GM19395 (cell line): ENCODE measurements around the gene ANXA11.
A peak's percentile ranks its signal among the peaks of the same experiment; 100 is the strongest.
"Not testable (repeated sequence)": the region's sequence is repeated elsewhere in the genome, so short reads cannot be mapped to it uniquely, and the experiment has no call there.

Experiments
- ATAC-seq: cut with Tn5 transposase; IDR thresholded peaks from one replicate; pipeline ENCODE4 v1.9.1; 2021; ENCODE audit warnings: mild to moderate bottlenecking, moderate library complexity; ENCODE audit not compliant: unreplicated experiment

ANXA11 gene

DNA sequence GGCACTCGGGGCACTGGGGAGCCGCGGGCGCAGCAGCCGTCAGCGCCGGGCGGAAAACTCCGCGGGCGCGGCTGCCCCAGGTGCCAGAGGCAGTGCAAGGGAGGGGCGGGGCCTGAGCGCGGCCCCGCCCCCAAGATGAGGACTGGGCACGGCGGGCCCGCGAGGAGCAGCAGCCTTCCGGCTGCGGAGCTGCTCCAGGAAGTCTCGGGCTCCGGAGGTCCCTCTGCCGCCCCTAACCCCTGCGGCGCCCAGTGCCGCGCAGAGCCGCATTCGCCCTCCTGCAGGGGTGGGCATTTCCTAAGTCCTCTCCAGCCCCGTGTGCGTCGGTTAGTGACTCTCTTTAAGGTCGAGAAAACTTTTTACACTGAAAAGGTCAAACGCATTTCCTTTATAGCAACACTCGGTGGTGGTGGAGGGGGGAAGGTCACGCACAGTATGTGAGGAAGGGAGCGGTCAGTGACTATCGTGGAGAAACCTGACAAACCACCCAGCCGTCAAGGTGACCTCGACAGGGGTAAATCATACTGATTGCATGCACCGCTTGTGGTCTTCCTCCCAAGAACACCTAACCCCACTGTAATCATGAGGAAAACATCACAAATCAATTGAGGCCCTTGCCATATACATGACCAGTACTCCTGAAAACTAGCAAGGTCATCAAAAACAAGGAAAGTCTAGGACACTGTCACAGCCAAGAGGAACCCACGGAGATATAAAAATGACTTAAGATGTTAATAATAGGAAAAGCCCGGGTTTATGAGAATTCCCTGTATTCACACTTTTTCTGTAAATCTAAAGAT lies at the start of gene ANXA11:
ANXA11 (minus strand) TSS at position 61 of the 800 bp plus-strand sequence. CDS start 32,676 bp downstream, outside the sequence.
- ATAC-seq: peak; percentile 77

DNA sequence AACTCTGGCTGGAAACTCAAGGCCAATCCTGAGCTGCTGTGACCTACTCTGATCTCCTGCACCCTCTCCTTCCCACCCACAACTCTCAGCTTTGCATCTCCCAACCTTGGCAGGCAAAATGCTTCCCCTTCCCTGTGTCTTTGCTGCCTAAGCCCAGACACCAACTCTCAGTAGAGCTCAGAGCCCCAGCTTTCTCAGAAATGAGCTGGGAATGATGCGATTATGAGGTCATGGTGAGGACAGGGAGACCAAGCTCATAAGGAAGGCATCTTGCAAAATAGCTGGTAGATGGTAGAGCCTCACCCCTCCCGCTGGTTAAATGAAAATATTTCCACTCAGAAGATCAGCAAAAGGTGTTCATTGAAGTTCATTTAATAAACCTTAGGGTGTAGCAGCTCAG lies 49.4 kb upstream of the ANXA11 start:
- not testable (repeated sequence) for ATAC-seq

DNA sequence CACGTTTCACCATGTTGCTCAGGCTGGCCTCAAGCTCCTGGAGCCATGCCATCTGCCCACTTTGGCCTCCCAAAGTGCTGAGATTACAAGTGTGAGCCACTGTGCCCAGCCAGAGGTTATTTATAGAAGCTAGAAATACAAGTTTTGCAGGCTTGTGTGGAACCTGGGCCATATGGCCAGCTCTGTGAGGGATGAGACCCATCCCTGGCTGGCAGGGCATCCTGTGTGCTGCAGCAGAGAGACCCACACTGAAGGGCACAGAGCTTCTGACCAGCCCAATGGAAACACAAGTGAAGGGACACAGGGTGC lies 48.6 kb upstream of the ANXA11 start:
- ATAC-seq: peak; percentile 37

DNA sequence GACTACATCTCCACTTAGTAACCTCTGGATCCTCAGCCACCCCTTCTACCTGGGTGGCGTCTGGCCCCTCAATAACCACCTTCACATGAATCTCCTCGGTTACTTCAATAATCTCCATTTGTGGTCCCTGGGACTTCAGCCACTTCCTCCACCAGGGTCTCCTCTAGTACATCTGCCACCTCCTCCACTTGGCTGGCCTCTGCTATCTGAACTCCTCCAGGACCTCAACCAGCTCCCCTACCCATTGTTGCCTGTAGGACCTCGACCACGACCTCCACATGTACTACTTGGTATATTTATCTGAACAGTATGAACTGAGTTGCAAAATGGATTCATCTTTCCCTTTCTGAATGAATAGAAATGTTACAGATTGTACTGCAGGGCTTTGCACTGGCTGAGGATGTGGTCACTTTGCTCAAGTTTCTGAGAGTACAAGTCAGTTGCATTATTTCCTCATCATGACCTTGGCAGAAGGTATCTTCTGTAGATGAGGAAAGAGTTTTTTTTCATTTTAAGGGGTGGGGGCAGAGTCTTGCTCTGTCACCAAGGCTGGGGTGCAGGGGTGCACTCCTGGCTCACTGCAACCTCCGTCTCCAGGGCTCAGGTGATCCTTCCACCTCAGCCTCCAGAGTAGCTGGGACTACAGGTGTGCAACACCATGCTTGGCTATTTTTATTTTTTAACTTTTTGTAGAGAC lies 48.1 kb upstream of the ANXA11 start:
- ATAC-seq: peak; percentile 85

DNA sequence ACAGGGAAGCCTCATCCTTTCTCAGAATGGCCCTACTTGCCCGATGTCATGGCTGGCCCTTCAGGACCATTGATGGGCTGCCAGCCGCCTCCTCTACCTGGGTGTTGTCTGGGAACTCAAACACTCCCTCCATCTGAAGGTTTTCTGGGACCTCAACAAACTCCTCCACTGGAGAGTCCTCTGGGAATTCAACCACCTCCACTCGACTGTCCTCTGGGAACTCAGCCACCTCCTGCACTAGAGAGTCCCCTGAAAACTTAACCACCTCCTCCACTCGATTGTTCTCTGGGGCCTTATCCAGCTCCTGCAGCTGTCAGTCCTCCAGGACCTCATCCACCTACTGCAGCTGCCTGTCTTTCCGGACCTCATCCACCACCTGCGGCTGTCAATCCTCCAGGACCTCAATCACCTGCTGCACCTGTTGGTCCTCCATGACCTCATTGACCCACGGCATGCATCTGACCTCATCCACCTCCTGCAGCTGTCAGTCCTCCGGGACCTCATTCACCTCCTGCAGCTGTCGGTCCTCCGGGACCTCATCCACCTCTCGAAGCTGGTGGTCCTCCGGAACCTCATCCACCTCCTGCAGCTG lies 47.1 kb upstream of the ANXA11 start:
- no peak for ATAC-seq

DNA sequence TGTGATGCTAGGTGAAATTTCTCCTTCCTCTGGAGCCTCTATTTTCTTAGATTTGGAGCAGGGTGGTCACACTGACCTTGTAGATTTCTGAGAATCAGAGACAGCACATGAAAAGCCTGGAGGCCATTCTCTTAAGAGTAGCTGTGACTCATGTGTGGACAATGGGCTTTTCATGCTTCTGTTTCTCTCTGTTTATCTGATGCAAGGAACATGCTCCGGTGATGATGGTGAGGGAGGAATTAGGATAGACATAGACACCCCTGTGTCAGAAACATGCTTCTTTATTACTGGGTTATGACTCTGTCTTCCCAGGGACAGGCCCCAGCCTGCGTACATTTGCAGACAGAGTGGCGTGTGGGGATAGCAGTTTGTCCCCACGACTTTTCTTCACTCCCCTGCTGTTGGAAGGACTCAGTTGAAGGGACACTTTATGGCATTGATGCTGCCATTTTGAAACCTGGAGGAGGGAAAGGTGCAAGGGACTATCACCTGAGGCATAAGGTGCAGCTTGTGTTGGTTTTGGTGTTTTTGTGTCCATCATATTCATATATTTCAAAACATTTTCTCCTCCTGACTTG lies 46.5 kb upstream of the ANXA11 start:
- not testable (repeated sequence) for ATAC-seq

DNA sequence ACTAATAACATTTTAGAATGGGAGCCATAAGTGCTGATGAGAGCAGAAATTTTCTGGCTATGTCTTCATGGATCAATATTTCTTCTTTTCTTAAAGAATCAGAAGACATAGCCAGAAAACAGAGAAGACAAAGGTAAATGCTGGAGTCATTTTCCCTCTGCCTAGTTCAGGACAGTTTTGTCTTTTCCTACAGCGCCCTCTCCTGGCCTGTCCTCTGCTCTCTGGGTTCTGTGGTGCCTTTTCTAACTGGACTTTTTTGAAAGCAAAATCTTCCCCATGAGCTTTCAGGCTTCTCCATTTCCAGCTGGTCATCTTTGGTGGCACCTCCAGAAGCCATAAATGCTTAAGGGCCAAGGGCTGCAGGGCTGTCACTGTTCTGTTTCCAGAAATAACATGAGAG lies 45.1 kb upstream of the ANXA11 start:
- not testable (repeated sequence) for ATAC-seq

DNA sequence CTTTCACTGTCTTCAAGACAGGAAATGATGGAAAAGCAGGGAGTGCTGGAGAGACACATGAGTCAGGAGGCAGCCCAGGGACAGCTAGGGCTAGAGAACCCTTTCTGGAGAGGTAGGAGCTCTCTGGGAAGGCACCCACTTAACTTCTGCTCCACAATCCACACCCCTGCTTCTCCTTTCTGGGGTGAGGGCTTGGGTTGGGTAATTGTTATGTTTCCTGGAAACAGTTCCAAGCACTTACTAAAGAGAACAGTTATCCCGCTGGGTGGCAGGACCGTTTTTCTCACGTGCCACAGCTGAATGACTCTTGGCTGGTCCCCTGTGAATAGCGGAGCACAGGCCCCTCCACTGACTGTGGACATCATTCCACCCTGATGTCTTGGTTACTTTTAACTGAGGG lies 44.6 kb upstream of the ANXA11 start:
- ATAC-seq: not testable (repeated sequence)

DNA sequence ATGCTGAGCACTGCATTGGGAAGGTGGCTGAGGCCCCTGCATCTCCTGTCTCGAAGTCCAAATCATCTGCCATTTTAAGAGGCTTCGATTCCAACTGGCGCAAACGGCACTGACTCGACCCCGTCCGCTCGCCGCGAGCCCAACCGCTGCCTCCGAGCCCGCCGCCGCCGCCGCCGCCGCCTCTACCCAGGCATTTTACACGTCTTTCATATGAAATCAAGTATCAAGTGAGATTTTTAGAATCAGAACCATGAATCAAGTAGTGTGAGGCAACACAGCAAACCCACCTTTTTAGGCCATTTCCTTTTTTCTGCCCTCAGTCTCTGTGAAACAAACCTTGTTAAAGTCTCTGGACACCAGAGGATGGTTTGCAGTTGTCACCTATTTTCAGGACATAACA lies 42.3 kb upstream of the ANXA11 start:
- ATAC-seq: not testable (repeated sequence)

DNA sequence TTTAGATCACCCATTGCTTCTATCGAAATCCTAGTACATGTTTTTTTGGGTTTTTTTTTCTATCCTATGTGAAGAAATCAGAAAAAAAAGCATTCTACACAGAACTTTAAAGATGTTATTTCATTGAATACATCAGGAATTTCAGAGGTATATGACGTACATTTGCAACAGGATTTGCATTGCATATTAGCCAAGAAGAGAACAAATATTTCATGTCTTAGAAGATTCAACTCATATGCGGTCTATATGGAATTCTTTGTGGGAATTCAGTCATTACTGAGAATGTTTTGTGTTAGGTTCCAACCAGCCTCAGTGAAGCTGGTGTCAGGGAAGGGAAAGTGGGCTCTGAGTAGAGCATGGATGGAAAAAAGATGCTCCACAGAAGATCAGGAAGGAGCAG lies 39.0 kb upstream of the ANXA11 start:
- not testable (repeated sequence) for ATAC-seq

DNA sequence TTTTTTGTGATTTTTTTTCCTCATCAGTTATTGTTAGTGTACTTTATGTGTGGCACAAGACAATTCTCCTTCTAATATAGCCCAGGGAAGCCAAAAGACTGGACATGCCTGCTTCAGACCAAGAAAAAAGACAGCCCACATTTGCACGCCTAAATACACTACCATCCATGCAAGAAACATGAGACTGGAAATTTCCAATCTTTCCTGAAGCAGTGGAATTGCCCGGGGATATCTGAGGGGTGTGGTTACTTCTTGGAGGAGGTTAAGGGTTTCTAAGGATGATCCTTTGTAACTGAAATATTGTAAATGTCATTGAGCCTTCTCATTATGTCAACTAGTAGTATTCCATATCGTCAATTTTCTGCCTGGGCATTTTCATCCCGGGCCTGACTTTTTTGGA lies 37.0 kb upstream of the ANXA11 start:
- not testable (repeated sequence) for ATAC-seq

DNA sequence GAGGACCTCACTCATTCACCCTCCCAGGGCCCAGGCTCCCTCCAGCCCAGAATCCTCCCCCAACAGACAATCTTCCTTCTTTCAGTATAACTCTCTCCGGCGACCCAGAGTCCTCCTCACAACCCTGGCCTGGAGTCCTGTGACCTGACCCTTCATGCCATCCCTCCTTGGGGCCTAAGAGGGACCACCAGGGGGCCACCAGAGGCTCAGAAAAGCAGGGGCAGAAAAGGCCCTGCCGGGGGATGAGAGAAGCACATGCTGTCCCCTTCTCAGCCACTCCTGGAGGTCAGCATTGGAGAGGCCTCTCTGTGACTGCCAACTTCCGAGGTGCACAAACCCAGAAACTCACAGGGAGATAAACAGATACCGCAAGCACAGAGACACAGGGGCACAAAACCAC lies 31.1 kb upstream of the ANXA11 start:
- ATAC-seq: not testable (repeated sequence)

DNA sequence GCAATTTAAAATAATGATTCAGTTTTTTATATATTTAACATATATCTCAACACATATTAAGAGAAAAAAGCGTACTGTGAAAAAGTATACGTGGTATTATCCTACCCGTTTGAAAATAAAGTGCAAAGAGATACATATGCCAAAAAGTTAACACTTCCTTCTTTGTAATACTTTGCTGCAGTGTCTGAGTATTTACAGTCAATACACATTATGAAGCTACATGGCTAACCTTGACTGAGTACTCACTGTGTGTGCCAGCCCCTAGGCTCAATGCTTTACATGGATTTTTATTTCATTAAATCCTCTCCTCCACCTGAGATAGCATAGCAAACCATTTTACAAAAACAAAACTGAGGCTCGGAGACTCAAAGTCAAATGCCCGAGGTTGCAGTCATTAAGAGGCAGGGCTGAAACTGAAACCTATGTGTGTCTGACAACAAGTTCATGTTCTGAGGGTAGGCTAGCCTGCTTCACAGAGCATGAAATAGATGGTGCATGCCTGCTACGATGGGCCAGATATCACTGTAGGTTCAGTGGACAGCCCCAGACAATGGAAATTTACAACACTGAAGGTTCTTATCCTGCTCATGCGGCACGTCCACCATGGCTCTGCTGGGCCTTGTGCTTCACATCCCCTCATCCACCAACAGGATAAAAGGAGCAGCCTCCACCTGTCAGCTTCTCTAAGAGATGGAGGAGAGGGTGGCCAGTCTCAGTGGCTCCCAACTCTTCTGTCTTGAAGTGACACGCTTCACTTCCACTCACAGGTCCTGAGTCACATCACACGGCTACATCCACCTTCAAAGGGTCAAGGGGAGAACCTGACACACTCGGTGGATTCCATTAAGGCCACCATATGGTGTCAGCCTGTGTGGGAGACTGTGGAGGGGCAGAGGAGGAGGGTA lies 29.2 kb upstream of the ANXA11 start:
- peak; percentile 100 for ATAC-seq

DNA sequence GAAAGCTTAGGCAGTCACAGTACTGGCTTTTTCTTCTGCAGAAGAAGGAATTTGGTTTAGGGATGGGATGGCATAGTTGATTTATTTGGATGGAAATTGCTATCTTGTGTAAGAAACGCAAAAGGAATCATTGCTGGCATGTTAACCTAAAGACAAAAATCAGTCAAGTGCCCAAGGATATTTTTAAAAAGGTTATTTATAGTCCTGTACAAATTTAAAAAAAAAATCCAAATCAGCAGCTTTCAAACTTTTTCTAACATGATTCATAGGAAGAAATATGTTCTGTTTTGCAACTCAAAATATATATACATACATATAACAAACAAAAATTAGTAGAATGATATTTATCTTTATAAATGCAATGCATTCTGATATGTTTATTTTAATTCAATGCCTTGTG lies 28.5 kb upstream of the ANXA11 start:
- not testable (repeated sequence) for ATAC-seq

DNA sequence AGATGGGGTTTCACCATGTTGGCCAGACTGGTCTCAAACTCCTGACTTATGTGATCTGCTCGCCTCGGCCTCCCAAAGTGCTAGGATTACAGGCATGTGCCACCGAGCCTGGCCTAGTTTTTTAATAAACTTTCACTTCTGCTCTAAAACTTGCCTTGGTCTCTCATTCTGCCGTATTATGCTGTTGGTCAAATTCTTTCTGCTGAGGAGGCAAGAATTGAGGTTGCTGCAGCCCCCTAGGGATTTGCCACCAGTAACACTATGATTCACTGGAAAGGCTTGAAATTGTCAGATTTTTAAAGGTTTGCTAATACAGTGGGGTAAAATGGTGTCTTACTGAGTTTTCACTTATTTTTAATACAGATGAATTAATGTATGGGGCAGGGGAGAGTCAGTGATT lies 21.4 kb upstream of the ANXA11 start:
- ATAC-seq: not testable (repeated sequence)

DNA sequence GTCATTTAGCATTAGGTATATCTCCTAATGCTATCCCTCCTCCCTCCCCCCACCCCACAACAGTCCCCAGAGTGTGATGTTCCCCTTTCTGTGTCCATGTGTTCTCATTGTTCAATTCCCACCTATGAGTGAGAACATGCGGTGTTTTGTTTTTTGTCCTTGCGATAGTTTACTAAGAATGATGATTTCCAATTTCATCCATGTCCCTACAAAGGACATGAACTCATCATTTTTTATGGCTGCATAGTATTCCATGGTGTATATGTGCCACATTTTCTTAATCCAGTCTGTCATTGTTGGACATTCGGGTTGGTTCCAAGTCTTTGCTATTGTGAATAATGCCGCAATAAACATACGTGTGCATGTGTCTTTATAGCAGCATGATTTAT lies 17.7 kb upstream of the ANXA11 start:
- not testable (repeated sequence) for ATAC-seq

DNA sequence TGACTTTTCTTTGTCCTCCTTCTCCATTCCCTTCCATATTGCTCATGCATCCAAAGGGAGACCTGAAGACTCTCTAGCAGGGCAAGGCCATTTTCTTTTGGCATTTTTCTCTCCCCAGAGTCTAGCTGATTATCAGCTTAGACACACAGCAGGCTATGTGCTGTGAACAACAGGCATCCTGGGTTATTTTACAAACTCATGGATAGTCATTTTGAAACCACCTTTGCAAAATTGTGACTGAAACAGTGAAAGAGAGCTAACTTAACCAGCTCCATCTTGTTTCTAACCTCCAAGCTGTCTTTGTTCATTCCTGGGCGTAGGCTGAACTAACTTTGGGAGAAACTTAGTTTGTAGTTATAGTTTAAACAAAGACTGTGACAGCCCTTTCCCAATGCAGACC lies 13.5 kb upstream of the ANXA11 start:
- ATAC-seq: peak; percentile 97

DNA sequence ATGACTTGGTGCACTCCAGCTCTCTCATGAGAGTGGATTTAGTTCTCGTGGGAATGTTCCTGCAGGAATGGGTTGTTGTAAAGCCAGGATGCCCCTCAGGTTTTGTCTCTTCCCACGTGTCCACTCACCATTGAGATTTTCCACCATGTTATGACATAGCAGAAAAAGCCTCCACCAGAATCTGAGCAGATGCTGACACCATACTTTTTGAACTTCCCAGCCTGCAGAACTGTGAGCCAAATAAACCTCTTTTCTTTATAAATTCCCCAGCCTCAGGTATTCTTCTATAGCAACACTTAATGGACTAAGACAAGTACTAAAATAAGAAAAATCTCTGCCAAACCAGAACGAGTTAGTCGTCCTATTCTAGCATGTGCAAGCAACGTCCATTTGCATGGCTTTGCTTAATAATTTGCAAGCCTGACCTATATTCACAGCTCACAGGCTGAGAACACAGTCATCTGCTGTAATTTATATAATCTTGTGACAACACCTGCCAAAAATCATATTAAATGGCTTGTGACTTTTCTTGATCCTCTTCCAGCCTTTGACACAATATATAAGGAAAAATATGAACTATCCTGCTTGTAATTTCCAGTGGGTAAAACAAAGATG lies 9.1 kb upstream of the ANXA11 start:
- ATAC-seq: not testable (repeated sequence)

DNA sequence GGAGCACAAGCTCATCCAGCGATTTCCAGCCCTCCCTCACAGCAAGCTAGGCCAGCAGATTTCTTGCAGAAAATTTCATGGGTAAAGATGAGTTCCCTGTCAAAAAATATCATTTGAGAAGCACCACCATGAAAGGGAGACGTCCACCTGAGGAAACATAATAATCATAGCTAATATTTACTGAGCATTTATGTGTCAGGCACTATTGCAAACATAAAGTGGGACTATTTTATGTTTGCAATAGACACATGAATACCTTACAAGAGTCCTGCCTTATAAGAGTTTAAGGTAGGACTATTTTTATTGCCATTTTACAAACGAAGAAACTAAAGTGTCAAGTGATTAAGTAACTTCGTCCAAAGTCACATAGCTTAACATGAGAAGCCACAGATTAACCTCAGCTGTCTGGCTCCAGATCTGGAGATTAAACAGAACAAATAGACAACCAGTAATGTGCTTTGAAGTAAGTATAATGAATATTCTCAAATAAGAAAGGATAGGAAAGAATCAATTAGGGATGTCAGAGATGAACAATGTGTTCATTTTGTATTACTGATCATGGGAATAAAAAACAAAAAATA lies 7.3 kb upstream of the ANXA11 start:
- ATAC-seq: not testable (repeated sequence)

DNA sequence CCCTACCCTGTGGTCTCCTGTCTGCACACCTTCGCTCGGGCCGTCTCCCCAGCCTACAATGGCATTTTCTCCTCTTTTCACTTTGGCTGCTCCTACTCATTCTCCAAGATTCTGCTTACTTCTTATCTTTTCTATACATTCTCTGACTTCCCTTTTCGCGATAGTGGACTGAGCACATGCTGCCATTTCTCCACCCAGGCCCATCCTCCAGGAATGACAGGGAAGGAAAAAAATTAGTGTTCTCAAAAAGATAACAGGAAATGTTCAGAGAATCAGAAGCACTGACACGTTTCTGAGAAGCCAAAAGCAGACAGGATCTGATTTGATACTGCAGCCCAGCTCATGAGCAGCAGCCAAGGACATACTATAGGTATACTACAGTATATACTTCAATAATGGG lies 6.4 kb upstream of the ANXA11 start:
- no peak for ATAC-seq
